GM12891 (cell line): ENCODE results near the gene REPIN1.
A peak's percentile ranks its signal among the peaks of the same experiment; 100 is the strongest.

ENCODE experiments used
- PAX5 ChIP-seq: IDR thresholded peaks from 2 replicates; pipeline ENCODE4 v1.6.1; 2011; ENCODE audit warnings: low read length, moderate library complexity, mild to moderate bottlenecking; ENCODE audit not compliant: insufficient read depth, severe bottlenecking
- POLR2A ChIP-seq: IDR thresholded peaks from 2 replicates; pipeline ENCODE4 v1.6.1; 2011; ENCODE audit warnings: low read depth, low read length, control low read depth
- POLR2AphosphoS5 ChIP-seq: IDR thresholded peaks from 2 replicates; pipeline ENCODE4 v1.6.1; 2011; ENCODE audit warnings: low read depth, low read length, control low read depth
- POU2F2 ChIP-seq: IDR thresholded peaks from 2 replicates; pipeline ENCODE4 v1.6.1; 2011; ENCODE audit warnings: low read depth, mild to moderate bottlenecking, control low read depth, low read length, moderate library complexity
- SPI1 ChIP-seq: IDR thresholded peaks from 2 replicates; pipeline ENCODE4 v1.6.1; 2011; ENCODE audit warnings: low read depth, low read length, control low read depth
- TAF1 ChIP-seq: IDR thresholded peaks from 2 replicates; pipeline ENCODE4 v1.6.1; 2011; ENCODE audit warnings: low read depth, low read length, control low read depth

DNA sequence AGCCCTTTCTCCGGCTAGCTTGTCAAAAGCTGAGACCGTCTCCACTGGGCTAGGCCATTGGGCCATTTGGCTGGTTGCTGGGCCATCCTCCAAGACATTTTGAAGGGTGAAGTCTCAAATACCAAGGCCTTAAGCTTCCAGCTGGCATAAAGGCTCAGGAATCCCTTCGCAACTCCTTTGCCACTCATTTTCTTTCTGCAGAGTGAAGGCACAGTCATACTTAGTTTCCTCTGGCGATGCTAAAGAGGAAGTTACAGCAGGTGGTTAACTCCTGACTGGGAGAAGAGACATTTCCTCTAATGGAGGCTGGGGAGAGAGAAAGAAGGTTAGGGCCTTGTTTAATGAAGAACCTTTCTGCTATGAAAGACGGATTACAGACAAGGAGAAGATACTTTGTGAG is 4.8 kb upstream of the REPIN1 start:
- TF ChIP-seq POLR2AphosphoS5 (no peak), TAF1 (no peak), POLR2A (no peak), SPI1 (peak; percentile 51), PAX5 (no peak), POU2F2 (no peak)
